Brain microvascular endothelial cell (primary cell): Measurements from ENCODE around the gene FAM131A.

Experiments used
- DNase-seq: peaks from one replicate; pipeline ENCODE4 v3.0.0-alpha.2; 2020
- H3K27ac ChIP-seq: fragments of 250-450 bp; sonication (Bioruptor Pico); 2 replicates; pipeline ENCODE4 v1.5.1; 2020; ENCODE audit warnings: mild to moderate bottlenecking, moderate library complexity
- H3K27me3 ChIP-seq: fragments of 250-450 bp; sonication (Bioruptor Pico); replicated peaks from 2 replicates; pipeline ENCODE4 v1.5.1; 2020; ENCODE audit warnings: mild to moderate bottlenecking
- H3K36me3 ChIP-seq: fragments of 250-450 bp; sonication (Bioruptor Pico); replicated peaks from 2 replicates; pipeline ENCODE4 v1.5.1; 2020; ENCODE audit warnings: mild to moderate bottlenecking
- H3K4me3 ChIP-seq: 2 replicates; pipeline ENCODE4 v1.5.1; 2011; ENCODE audit warnings: low read depth, mild to moderate bottlenecking, control low read depth, low read length, moderate library complexity
- CTCF ChIP-seq: IDR thresholded peaks from 2 replicates; pipeline ENCODE4 v1.5.1; 2011; ENCODE audit warnings: low read depth, mild to moderate bottlenecking, moderate library complexity, low read length, control low read depth, inconsistent platforms; ENCODE audit errors: missing control alignments
- in situ Hi-C: cut with HindIII; loops from 2 replicates; pipeline ENCODE4 v1.10.0; 2017; ENCODE audit warnings: low sequenced_read_pairs, low pct_ligation_motif_present

The FAM131A gene

GRCh38 chr3:184375747-184376461 lies 38.5 kb downstream of the FAM131A start:
- in situ Hi-C loops, result no loop called here
- TF ChIP-seq CTCF, result no peak
- DNase-seq, result no peak
- Histone ChIP-seq H3K4me3 (no peak overlapping the region), H3K27me3 (peaks cover 33% of the 10 kb centered on the region), H3K36me3 (no peaks in the 10 kb centered on the region), H3K27ac (no peak overlapping the region)

- TF ChIP-seq CTCF, result no peak
- Histone ChIP-seq H3K4me3 (no peak overlapping the region), H3K36me3 (no peaks in the 10 kb centered on the region), H3K27ac (no peak overlapping the region), H3K27me3 (peaks cover 47% of the 10 kb centered on the region)
- in situ Hi-C loops, result no loop called here
- no peak for DNase-seq
These were observed 40.0 kb downstream of the FAM131A start for GRCh38 chr3:184377374-184377773.

DNA sequence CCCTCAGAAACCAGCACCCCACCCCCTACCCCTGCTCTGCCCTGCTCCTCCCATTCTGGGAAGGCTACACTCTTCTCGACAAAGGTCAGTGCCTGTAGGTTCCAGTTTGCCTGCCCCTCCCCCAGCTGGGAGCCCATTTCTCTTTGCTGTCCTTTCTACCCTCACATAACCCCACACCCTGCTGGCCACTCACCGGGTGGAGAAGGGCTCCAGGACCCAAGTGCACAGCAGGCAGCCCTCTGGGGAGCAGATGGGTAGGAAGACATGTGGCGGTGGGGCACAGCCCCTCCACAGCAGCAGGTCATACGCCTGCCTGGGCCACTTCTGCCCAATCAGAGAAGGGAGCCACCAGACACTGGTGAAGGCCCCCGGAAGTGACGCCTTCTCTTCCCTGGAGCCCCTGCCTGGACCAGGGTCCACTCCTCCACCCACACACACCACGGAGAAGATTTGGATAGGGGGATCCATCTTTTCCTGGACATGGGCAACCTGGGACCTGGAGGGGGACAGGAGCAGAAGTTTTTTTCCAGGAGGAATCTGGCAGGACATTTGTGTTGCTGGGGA lies 40.6 kb downstream of the FAM131A start, which contains the start of gene THPO:
THPO (minus strand) TSS at position 326 of the 564 bp plus-strand sequence. CDS start 1,948 bp downstream, outside the sequence.
- Histone ChIP-seq H3K4me3 (no peak within 1 kb of the TSS), H3K36me3 (no peaks in the 10 kb centered on the region), H3K27me3 (peaks cover 47% of the 10 kb centered on the region), H3K27ac (no peak within 1 kb of the TSS)
- TF ChIP-seq CTCF, result no peak
- in situ Hi-C loops, result no loop called here
- no peak for DNase-seq

DNA sequence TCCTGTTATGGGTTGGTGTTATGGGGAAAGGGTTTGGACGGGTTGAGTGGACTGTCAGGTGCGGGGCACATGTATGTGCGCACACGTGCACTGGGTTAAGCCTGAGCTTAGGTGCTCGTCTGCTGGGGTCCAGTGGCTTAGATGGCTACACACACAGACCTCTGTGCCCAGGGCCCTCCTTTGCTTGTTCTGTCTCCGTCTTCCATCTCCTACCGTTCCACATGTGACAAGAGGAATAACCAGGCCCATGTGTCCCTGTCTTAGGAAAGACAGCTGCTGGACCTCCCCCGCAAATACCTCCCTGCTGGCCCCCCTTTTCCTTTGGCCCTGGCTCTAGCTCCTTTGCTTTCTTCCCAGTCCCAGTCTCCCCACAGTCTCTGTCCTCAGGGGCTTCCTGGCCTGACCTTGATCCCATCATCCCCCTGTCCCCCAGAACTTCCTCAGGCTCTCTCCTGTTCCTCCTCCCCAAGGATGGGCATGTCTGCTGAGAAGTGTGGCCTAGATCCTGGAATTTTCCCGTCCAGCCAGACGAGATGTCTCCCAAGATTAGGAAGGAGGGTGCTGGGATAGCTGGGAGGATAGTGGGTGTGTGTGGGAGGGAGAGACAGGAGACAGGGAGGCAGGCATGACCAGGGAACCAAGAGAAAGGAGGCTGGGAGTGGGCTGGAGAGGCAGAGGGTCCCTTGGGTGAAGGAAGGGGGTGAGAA lies 41.4 kb downstream of the FAM131A start:
- Histone ChIP-seq H3K27me3 (peaks cover 47% of the 10 kb centered on the region), H3K36me3 (no peaks in the 10 kb centered on the region), H3K4me3 (no peak overlapping the region), H3K27ac (no peak overlapping the region)
- in situ Hi-C loops, result no loop called here
- DNase-seq, result no peak
- TF ChIP-seq CTCF, result no peak

- no peak for DNase-seq
- Histone ChIP-seq H3K36me3 (no peaks in the 10 kb centered on the region), H3K4me3 (no peak within 1 kb of the TSS), H3K27ac (no peak within 1 kb of the TSS), H3K27me3 (peaks cover 45% of the 10 kb centered on the region)
- in situ Hi-C loops, result no loop called here
- no peak for TF ChIP-seq CTCF
These were observed 42.2 kb downstream of the FAM131A start, which contains the start of gene CHRD for GRCh38 chr3:184379358-184380184. CHRD (plus strand) TSS chr3:184380054; CDS start chr3:184380319, 265 bp downstream.
